HCT116 (cell line): ENCODE measurements around the gene KRTAP4-4. TPM values are rescaled to one million over a fixed set of nuclear protein-coding genes. Genes with fewer than 3 reads are reported as not detected.

Source experiments
- ATAC-seq: fragments of 200-7000 bp; cut with Tn5 transposase; 2 replicates; pipeline ENCODE4 v1.9.1; 2020; ENCODE audit warnings: mild to moderate bottlenecking, moderate library complexity
- BruUV-seq: library from RNA; stranded (reverse); fragments of 400-500 nt; replicated peaks from 2 replicates; lab custom pipeline; 2021; lab: Mats Ljungman, UMichigan
- CTCF ChIA-PET: fragments of 300-600 bp; sonication (Branson Sonifier 250); formaldehyde crosslinking; loops from one replicate; lab custom pipeline; 2021; ENCODE audit warnings: antibody characterized with exemption; lab: Charles Lee
- POLR2A ChIA-PET: fragments of 300-600, 350-600 bp; sonication (Branson Sonifier 250); formaldehyde crosslinking; loops from one replicate; lab custom pipeline; 2021; ENCODE audit warnings: antibody characterized with exemption; lab: Charles Lee
- RAD21 ChIA-PET, 2 experiments: fragments of 300-600 bp; sonication (Branson Sonifier 250); formaldehyde crosslinking; loops; one replicate each; lab custom pipeline; 2023; ENCODE audit warnings: low total read pairs in 2 of 2; ENCODE audit not compliant: uncharacterized antibody in 2 of 2, unreplicated experiment in 2 of 2, low non-redundant PET in 1 of 2; lab: Charles Lee
- DNase-seq: peaks from one replicate; pipeline ENCODE4 v3.0.0-alpha.2; 2010; ENCODE audit warnings: low read depth, low spot score
- H2AFZ ChIP-seq: fragments of 200-600 bp; shearing (Covaris generic), sonication (generic); 2 replicates; pipeline ENCODE4 v1.6.1; 2017; ENCODE audit warnings: low read depth, mixed run types, mixed read lengths, antibody characterized with exemption, low read length; ENCODE audit not compliant: poor library complexity, severe bottlenecking
- H3K27ac ChIP-seq: 2 replicates; pipeline ENCODE4 v1.5.1; 2012; ENCODE audit warnings: low read depth, low read length
- H3K27me3 ChIP-seq: fragments of 200-600 bp; sonication (generic); 2 replicates; pipeline ENCODE4 v1.6.1; 2016; ENCODE audit warnings: mixed run types, low read length, mixed read lengths; ENCODE audit not compliant: insufficient read depth
- H3K36me3 ChIP-seq, 2 experiments: fragments of 200-500 bp in 1 of 2; fragments of 200-600 bp in 1 of 2; sonication (Bioruptor generic) in 1 of 2; sonication (generic) in 1 of 2; 2 replicates each; pipeline versions ENCODE4 v1.5.1 to v1.6.1; 2014 to 2016; ENCODE audit warnings: low read length in 2 of 2, inconsistent platforms in 1 of 2, mixed read lengths in 1 of 2, mixed run types in 1 of 2; ENCODE audit not compliant: insufficient read depth in 2 of 2, control insufficient read depth in 1 of 2
- H3K4me1 ChIP-seq, 2 experiments: fragments of 200-600 bp in 1 of 2; sonication (generic) in 1 of 2; 2 replicates each; pipeline versions ENCODE4 v1.5.1 to v1.6.1; 2012 to 2017; ENCODE audit warnings: low read length in 2 of 2, inconsistent platforms in 1 of 2, mild to moderate bottlenecking in 1 of 2, mixed read lengths in 1 of 2, mixed run types in 1 of 2, moderate library complexity in 1 of 2; ENCODE audit not compliant: insufficient read depth in 2 of 2, control insufficient read depth in 1 of 2
- H3K4me2 ChIP-seq: fragments of 200-600 bp; sonication (generic); 2 replicates; pipeline ENCODE4 v1.6.1; 2017; ENCODE audit warnings: mixed run types, low read length, mixed read lengths
- H3K4me3 ChIP-seq, 2 experiments: fragments of 200-600 bp in 1 of 2; sonication (generic) in 1 of 2; replicated peaks in 1 of 2; 2 replicates each; pipeline ENCODE4 v1.5.1; 2011 to 2016; ENCODE audit warnings: low read length in 2 of 2, control low read depth in 1 of 2, low read depth in 1 of 2, mild to moderate bottlenecking in 1 of 2, mixed read lengths in 1 of 2, mixed run types in 1 of 2
- H3K79me2 ChIP-seq: fragments of 200-600 bp; sonication (generic); 2 replicates; pipeline ENCODE4 v1.6.1; 2017; ENCODE audit warnings: mild to moderate bottlenecking, mixed run types, low read length, moderate library complexity, mixed read lengths; ENCODE audit not compliant: insufficient read depth
- H3K9ac ChIP-seq: fragments of 200-600 bp; sonication (generic); 2 replicates; pipeline ENCODE4 v1.6.1; 2016; ENCODE audit warnings: low read length, mixed read lengths
- H3K9me2 ChIP-seq: fragments of 200-600 bp; sonication (generic), shearing (Covaris generic); 2 replicates; pipeline ENCODE4 v1.6.1; 2017; ENCODE audit warnings: mixed run types, mild to moderate bottlenecking, moderate library complexity; ENCODE audit not compliant: insufficient read depth
- H3K9me3 ChIP-seq, 2 experiments: fragments of 200-500 bp in 1 of 2; fragments of 200-600 bp in 1 of 2; sonication (Bioruptor generic) in 1 of 2; sonication (generic) in 1 of 2; 2 replicates each; pipeline ENCODE4 v1.6.1; 2014 to 2017; ENCODE audit warnings: low read length in 2 of 2, mixed read lengths in 2 of 2, inconsistent platforms in 1 of 2, low read depth in 1 of 2, mild to moderate bottlenecking in 1 of 2, mixed run types in 1 of 2, moderate library complexity in 1 of 2; ENCODE audit not compliant: control insufficient read depth in 1 of 2, insufficient read depth in 1 of 2
- H4K20me1 ChIP-seq: fragments of 200-600 bp; sonication (generic), shearing (Covaris generic); 2 replicates; pipeline ENCODE4 v1.6.1; 2017; ENCODE audit warnings: mixed run types, mild to moderate bottlenecking, moderate library complexity; ENCODE audit not compliant: insufficient read depth
- CBX3 ChIP-seq: IDR thresholded peaks from 2 replicates; pipeline ENCODE4 v1.6.1; 2012; ENCODE audit warnings: low read depth
- TCF7L2 ChIP-seq: IDR thresholded peaks from 2 replicates; pipeline ENCODE4 v1.7.0; 2011; ENCODE audit warnings: borderline replicate concordance, inconsistent platforms; ENCODE audit not compliant: insufficient read depth, insufficient read length; ENCODE audit errors: extremely low read depth
- ZFX ChIP-seq: fragments of 450-650 bp; IDR thresholded peaks from 2 replicates; pipeline ENCODE4 v1.6.1; 2017
- intact Hi-C: fragments of 100-400 bp; cut with micrococcal nuclease; formaldehyde crosslinking; loops from 2 replicates; pipeline ENCODE4 v1.10.0; 2022
- total RNA-seq: library from RNA; stranded (reverse); gene quantifications from one replicate; pipeline ENCODE4 v1.2.1, GENCODE V29; 2021; ENCODE audit not compliant: unreplicated experiment
- TF ChIP-seq, protein P1 (sequence below): IDR thresholded peaks from 2 replicates; pipeline ENCODE4 v1.6.1; 2012; ENCODE audit warnings: low read depth
- TF ChIP-seq, protein P2 (sequence below): IDR thresholded peaks from 2 replicates; pipeline ENCODE4 v1.6.1; 2012

The KRTAP4-4 gene
- total RNA-seq, 1 experiment from 2014 or later: not detected

DNA sequence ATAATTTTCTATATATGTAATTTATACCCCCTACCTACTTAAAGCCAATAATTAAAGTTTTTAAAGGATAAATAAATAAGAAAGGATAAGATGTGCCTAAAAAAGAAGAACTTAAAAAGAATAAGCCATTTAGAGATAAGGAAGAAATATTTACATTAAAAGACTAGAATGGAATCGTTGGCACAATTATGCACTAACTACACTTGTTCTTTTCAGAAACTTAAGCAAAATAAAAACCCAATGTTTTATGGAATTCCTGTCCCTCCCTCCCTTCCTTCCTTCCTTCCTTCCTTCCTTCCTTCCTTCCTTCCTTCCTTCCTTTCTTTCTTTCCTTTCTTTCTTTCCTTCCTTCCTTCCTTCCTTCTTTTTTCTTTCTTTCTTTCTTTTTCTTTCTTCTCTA lies 15.7 kb downstream of the KRTAP4-4 start (continued):
- TF ChIP-seq, protein P1, sequence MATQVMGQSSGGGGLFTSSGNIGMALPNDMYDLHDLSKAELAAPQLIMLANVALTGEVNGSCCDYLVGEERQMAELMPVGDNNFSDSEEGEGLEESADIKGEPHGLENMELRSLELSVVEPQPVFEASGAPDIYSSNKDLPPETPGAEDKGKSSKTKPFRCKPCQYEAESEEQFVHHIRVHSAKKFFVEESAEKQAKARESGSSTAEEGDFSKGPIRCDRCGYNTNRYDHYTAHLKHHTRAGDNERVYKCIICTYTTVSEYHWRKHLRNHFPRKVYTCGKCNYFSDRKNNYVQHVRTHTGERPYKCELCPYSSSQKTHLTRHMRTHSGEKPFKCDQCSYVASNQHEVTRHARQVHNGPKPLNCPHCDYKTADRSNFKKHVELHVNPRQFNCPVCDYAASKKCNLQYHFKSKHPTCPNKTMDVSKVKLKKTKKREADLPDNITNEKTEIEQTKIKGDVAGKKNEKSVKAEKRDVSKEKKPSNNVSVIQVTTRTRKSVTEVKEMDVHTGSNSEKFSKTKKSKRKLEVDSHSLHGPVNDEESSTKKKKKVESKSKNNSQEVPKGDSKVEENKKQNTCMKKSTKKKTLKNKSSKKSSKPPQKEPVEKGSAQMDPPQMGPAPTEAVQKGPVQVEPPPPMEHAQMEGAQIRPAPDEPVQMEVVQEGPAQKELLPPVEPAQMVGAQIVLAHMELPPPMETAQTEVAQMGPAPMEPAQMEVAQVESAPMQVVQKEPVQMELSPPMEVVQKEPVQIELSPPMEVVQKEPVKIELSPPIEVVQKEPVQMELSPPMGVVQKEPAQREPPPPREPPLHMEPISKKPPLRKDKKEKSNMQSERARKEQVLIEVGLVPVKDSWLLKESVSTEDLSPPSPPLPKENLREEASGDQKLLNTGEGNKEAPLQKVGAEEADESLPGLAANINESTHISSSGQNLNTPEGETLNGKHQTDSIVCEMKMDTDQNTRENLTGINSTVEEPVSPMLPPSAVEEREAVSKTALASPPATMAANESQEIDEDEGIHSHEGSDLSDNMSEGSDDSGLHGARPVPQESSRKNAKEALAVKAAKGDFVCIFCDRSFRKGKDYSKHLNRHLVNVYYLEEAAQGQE: no peak
- TF ChIP-seq, protein P2, sequence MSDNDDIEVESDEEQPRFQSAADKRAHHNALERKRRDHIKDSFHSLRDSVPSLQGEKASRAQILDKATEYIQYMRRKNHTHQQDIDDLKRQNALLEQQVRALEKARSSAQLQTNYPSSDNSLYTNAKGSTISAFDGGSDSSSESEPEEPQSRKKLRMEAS: no peak
- no peak for TF ChIP-seq TCF7L2

DNA sequence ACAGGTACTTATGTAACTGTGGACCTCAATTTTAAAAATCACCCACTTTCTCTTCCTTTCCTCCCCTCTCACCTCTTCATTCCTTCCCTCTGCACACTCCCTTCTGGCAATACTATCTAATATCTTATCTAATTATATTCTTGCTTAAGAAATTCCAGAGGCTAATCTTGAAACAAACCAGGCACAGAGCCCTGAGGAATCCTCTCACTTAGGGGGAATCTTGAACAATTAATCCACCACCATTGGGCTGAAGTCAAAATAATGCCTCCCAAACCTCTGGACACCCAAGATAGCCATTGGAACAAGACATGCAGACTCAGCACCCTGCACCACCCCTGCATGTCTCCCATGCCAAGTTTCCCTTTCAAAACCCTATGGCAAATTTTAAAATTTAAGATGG lies 19.2 kb downstream of the KRTAP4-4 start:
- H3K4me2 ChIP-seq: no peak overlapping the region
- no peaks in the 10 kb centered on the region for H3K9me2 ChIP-seq
- ChIA-PET POLR2A (no interaction called here), CTCF (no interaction called here), RAD21 (no interaction called here)
- H3K9me3 ChIP-seq: peaks cover 6 to 41% of the 10 kb centered on the region in 2 experiments; a peak in 3 of 4 replicates
- H2AFZ ChIP-seq: no peak overlapping the region
- TF ChIP-seq CBX3: no peak
- TF ChIP-seq ZFX: no peak
- H3K4me1 ChIP-seq: no peaks in the 10 kb centered on the region; a peak in 1 of 4 replicates
- intact Hi-C loops: no loop called here
- no peaks in the 10 kb centered on the region for H4K20me1 ChIP-seq
- no peak overlapping the region for H3K9ac ChIP-seq
- DNase-seq (no peak), ATAC-seq (no peak)
- H3K27ac ChIP-seq: no peak overlapping the region
- no peak overlapping the region for H3K4me3 ChIP-seq
- H3K36me3 ChIP-seq: peaks cover 0 to 9% of the 10 kb centered on the region in 2 experiments; a peak in 1 of 4 replicates
- no peaks in the 10 kb centered on the region for H3K27me3 ChIP-seq
- no TSS peak for BruUV-seq
- H3K79me2 ChIP-seq: no peaks in the 10 kb centered on the region
